ENCODE results near the gene TM9SF3.

DNA sequence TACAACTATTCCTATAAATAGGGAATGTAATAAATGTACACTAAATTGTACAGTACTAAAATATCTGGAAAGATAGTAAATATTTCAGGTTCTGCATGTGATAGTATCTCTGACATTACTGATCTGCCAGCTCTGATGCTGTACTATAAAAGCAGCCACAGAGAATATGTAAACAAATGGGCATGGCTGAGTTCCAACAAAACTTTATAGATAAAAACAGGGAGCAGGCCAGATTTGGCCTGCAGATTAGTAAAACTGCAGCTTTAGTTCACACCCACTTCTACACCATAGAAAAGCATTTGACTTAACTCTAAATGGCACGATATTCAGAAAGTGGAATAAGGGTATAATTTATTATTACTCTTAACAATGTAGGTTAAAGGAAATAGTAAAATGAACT lies 54.3 kb downstream of the TM9SF3 start:
- TF ChIP-seq, protein P1, sequence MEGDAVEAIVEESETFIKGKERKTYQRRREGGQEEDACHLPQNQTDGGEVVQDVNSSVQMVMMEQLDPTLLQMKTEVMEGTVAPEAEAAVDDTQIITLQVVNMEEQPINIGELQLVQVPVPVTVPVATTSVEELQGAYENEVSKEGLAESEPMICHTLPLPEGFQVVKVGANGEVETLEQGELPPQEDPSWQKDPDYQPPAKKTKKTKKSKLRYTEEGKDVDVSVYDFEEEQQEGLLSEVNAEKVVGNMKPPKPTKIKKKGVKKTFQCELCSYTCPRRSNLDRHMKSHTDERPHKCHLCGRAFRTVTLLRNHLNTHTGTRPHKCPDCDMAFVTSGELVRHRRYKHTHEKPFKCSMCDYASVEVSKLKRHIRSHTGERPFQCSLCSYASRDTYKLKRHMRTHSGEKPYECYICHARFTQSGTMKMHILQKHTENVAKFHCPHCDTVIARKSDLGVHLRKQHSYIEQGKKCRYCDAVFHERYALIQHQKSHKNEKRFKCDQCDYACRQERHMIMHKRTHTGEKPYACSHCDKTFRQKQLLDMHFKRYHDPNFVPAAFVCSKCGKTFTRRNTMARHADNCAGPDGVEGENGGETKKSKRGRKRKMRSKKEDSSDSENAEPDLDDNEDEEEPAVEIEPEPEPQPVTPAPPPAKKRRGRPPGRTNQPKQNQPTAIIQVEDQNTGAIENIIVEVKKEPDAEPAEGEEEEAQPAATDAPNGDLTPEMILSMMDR (IDR thresholded peaks at IDR 0.05): no peak
- TF ChIP-seq POLR2A (IDR thresholded peaks at IDR 0.05): no peak
